WI38 (cell line): ENCODE measurements around the gene C19orf25.

Experiments
- H3K4me3 ChIP-seq: 2 replicates; pipeline ENCODE4 v1.5.1; 2011; ENCODE audit warnings: low read depth, mild to moderate bottlenecking, control low read depth, low read length
- TF ChIP-seq, protein P1 (sequence below): IDR thresholded peaks from 2 replicates; pipeline ENCODE4 v1.5.1; 2012; ENCODE audit warnings: low read depth, mild to moderate bottlenecking, control low read depth, low read length

The C19orf25 gene

DNA sequence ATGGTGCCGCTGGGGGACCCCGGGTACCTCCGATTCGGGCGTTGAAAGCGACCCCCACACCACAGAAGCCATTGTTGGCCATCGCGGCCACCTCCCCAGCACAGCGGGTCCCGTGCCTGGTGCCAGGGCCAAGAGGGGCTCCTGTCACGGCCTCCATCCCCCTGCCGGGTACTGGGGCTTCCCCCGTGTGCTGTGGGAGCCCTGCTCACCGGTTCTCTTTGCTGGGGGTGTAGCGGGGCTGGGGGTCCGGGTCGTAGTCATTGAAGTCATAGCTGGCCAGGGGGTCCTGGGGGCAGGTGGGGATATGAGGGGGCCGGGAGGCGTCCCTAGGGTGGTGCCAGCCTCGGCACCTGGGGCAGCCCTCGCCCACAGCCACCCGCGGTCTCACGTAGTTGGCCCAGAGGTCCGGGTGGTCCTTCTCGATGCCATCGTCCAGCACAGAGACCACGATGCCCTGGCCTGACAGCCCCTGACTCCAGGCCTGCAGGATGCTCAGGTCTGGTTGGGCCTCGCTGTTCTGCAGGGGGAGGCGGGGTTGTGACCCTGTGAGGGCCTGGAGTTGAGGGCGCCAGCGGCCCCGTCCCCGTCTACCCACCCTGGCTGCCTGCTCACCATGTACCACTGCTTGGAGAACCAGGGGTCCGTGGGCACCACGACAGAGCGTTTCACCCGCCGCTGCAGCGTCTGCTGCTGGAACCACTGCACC is 8.7 kb upstream of the C19orf25 start:
- TF ChIP-seq, protein P1, sequence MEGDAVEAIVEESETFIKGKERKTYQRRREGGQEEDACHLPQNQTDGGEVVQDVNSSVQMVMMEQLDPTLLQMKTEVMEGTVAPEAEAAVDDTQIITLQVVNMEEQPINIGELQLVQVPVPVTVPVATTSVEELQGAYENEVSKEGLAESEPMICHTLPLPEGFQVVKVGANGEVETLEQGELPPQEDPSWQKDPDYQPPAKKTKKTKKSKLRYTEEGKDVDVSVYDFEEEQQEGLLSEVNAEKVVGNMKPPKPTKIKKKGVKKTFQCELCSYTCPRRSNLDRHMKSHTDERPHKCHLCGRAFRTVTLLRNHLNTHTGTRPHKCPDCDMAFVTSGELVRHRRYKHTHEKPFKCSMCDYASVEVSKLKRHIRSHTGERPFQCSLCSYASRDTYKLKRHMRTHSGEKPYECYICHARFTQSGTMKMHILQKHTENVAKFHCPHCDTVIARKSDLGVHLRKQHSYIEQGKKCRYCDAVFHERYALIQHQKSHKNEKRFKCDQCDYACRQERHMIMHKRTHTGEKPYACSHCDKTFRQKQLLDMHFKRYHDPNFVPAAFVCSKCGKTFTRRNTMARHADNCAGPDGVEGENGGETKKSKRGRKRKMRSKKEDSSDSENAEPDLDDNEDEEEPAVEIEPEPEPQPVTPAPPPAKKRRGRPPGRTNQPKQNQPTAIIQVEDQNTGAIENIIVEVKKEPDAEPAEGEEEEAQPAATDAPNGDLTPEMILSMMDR = no peak
- no peak overlapping the region for H3K4me3 ChIP-seq

DNA sequence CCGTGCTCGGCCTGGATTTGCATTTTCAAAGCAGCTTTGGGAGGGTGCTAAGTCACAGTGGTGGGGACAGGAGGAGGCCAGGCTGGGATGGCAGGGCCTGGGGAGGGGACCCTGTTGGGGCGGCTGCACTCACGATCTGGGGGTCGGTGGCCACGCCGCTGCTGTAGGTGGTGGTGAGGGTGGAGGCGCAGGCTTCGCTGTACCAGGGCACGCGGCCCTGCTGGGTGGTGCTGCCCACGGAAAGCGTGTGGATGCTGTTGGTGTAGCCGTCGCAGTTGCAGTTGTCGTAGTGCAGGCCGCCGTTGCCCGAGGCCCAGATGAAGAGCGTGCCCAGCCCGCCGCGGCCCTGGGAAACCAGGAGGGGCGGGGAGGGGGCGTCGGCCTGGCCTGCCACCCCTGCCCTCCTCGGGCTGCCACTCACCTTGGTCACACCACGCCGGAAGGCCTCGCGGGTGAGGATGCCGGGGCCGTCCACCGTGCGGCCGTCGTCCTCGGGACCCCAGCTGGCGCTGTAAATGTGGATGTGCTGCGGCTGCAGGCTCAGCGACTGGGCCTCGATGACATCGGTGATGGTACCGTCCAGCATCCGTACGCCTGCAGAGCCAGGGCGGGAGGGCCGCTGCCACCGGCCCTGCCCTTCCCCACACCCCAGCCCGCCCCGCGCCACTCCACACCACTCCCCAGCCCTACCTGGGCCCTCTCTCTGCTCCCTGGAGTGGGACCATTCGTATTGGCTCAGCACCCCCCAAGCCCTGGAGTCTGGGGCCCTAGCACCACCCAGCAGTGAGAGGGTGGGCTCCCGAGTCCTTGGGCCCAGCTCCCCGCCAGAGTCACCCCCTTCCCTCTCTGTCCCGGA is 7.9 kb upstream of the C19orf25 start:
- no peak overlapping the region for H3K4me3 ChIP-seq
- TF ChIP-seq, protein P1 = no peak

DNA sequence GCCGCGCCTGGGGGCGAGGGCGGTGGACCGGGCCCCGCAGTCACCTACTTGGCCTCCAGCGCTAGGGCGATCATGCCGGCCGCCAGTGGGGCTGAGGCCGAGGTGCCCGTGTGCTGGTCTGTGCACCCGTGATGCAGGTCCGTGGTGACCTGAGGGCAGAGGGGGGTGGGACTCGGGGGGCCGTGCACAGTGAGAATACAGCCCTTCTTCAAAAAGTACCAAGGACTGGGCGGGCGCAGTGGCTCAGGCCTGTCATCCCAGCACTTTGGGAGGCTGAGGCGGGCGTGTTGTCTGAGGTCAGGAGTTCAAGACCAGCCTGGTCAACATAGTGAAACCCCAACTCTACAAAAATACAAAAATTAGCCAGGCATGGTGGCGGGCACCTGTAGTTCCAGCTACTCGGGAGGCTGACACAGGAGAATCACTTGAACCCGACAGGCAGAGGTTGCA is 5.0 kb upstream of the C19orf25 start:
- H3K4me3 ChIP-seq = no peak overlapping the region
- TF ChIP-seq, protein P1 = no peak

DNA sequence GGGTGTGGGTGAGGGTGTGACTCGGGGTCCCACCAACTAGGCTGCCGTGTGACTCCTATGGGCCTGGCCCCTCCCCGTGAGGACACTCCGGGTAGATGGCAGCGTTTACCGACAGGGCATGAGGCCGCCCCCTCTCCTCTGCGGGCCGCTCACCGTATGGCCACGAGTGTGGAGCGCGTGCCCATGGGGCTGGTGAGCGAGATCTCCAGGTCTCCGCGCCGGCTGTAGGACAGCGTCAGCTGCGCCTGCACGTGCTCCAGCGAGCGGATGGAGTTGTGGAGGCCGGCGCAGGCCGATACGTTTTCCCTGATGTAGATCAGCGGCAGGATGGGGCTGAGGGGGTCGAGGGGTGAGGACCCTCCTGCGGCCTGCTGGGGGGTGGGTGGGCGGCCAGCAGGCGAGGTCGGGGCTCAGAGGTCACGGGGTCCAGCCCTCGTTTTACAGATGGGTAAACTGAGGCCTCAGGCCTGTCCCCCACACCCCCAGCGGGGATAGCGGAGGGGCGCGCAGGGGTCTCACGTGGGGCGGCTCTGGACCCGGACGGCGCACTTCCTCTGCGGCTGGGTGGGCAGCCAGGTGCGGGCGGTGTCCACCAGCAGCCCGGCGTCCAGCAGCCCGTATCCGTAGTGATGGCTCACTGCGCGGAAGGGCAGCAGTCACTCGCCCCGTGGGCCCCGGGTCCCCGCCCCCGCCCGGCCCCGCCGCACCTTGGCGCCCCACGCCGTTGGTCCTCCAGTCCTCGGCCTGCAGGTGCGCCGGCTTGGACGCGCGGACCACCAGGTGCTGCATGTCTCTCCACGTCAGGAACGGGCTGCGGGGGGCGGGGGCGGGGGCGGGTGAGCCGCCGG is 4.3 kb upstream of the C19orf25 start:
- TF ChIP-seq, protein P1 = no peak
- H3K4me3 ChIP-seq = no peak overlapping the region

DNA sequence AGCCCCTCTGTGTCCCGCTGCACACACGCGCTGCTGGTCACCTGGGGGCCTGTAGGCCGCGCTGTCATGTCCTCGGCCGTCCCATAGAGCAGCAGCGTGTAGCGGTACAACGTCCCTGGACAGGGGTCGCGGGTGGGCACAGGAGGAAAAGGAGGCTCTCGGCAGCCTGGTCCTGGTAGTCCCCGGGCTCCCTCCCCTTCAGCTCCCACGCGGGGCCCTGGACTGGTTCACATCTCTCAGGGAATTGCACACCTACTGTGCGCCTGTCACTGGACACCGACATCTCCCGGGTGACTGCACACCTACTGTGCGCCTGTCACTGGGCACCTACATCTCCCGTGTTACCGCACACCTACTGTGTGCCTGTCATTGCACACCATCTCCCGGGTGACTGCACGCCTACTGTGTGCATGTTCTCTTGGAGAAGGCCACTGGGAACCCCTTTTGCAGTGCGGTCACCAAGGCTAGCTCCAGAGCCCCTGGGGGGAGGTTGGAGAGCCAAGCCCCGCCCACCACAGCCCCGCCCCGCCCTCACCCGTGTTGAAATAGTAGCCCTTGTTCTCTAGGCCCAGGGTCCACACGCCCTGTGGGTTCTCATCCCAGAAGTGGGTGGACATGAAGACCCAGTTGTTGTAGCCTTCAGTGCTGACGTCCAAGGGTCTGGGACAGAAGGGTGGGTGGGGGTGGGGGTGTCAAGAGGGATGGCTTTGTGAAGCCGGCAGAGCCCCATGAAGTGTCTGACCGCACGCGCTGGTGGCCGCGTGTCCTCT is 3.5 kb upstream of the C19orf25 start:
- TF ChIP-seq, protein P1 = no peak
- no peak overlapping the region for H3K4me3 ChIP-seq

DNA sequence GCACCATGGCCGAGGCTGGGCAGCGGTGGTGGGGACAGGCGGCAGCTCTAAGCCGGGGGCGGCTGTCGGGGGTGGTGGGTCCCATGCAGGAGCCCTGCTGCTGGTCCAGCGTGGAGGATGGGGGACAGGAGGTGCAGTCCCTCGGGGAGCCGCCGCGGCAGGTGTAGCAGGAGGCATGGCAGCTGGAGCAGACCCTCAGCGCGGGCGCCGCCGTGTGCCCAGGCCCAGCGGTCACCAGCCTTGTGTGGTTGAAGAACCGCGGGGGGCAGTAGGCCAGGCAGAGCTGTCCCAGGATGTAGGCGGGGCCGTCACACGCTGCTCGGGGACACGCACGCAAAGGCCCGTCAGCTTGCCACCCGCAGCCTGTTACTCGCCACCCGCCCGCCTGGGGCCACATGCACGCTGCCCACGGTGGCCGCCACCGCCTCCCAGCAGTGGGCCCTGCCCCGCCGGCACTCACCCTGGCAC is 2.9 kb upstream of the C19orf25 start:
- TF ChIP-seq, protein P1 = no peak
- no peak overlapping the region for H3K4me3 ChIP-seq
